ENCODE results near the gene MCUR1. TPM values are rescaled to one million over a fixed set of nuclear protein-coding genes. Genes with fewer than 3 reads are reported as not detected.

Gene MCUR1
- total and polyA plus RNA-seq, 2 of the 13 experiments (the other 11 are each of a cell fraction or from before 2014, with no cell fraction given) = 8.0 to 29.6 TPM

GRCh38 chr6:13813621-13814175 is 659 bp downstream of the MCUR1 start (continued):
- TF ChIP-seq GMEB1 (CRISPR knock-in tag; IDR thresholded peaks at IDR 0.05; ENCODE audit: borderline replicate concordance) (no peak; the same call in 1 of the 2 replicates), FOXO4 (CRISPR knock-in tag; conservative IDR thresholded peaks at IDR 0.05) (no peak), KAT8 (CRISPR knock-in tag; IDR thresholded peaks at IDR 0.05) (0 out of 2 replicates have a peak, but pooled peaks have one; percentile 10), ZNF143 (CRISPR knock-in tag; IDR thresholded peaks at IDR 0.05) (0 out of 2 replicates have a peak, but pooled peaks have one; percentile 6), BRCA1 (CRISPR knock-in tag; IDR thresholded peaks at IDR 0.05) (0 out of 2 replicates have a peak, but pooled peaks have one; percentile 8), THAP8 (CRISPR knock-in tag; IDR thresholded peaks at IDR 0.05; ENCODE audit: borderline replicate concordance) (no peak), MYPOP (CRISPR knock-in tag; IDR thresholded peaks at IDR 0.05) (peak; percentile 91; the same call in 1 of the 2 replicates), ADNP (CRISPR knock-in tag; IDR thresholded peaks at IDR 0.05) (no peak), NRL (CRISPR knock-in tag; IDR thresholded peaks at IDR 0.05; ENCODE audit: borderline replicate concordance) (peak; percentile 83), ZNF30 (CRISPR knock-in tag; IDR thresholded peaks at IDR 0.05) (peak; percentile 85), THAP11 (CRISPR knock-in tag; IDR thresholded peaks at IDR 0.05) (no peak), ZNF230 (CRISPR knock-in tag; IDR thresholded peaks at IDR 0.05) (0 out of 2 replicates have a peak, but pooled peaks have one; percentile 31), HNRNPK (IDR thresholded peaks at IDR 0.05; ENCODE audit: low read depth, low read length, poor library complexity, severe bottlenecking) (peak; percentile 75), ZNF34 (CRISPR knock-in tag; IDR thresholded peaks at IDR 0.05; ENCODE audit: borderline replicate concordance) (peak; percentile 93; the same call in 1 of the 2 replicates), ARID5B (CRISPR knock-in tag; IDR thresholded peaks at IDR 0.05) (0 out of 2 replicates have a peak, but pooled peaks have one; percentile 7), ZNF350 (CRISPR knock-in tag; IDR thresholded peaks at IDR 0.05; ENCODE audit: borderline replicate concordance, low read depth) (peak; percentile 84; the same call in 1 of the 2 replicates), TCF12 (IDR thresholded peaks at IDR 0.05) (no peak), TCF12 (CRISPR knock-in tag; IDR thresholded peaks at IDR 0.05) (no peak), ZNF878 (CRISPR knock-in tag; IDR thresholded peaks at IDR 0.05) (0 out of 2 replicates have a peak, but pooled peaks have one; percentile 21), ZBTB3 (CRISPR knock-in tag; IDR thresholded peaks at IDR 0.05; ENCODE audit: borderline replicate concordance, low read depth) (0 out of 2 replicates have a peak, but pooled peaks have one; percentile 45)

Data from HepG2 (cell line).